HEK293T (cell line): Measurements from ENCODE around the gene SMG6.

ENCODE experiments used
- CTCF ChIA-PET: fragments of 350-600 bp; formaldehyde crosslinking; extraction: SDS; loops from one replicate; lab custom pipeline; 2021; ENCODE audit warnings: antibody characterized with exemption, inconsistent platforms; lab: Yijun Ruan, JAX
- POLR2A ChIA-PET: fragments of 350-600 bp; formaldehyde crosslinking; extraction: SDS; loops from one replicate; lab custom pipeline; 2020; ENCODE audit warnings: antibody characterized with exemption, inconsistent platforms; lab: Yijun Ruan, JAX
- DNase-seq: peaks from one replicate; pipeline ENCODE4 v3.0.0; 2012; ENCODE audit warnings: mixed read lengths; ENCODE audit errors: extremely low spot score
- ARNT ChIP-seq: fragments of 450-650 bp; IDR thresholded peaks from 2 replicates; pipeline ENCODE4 v1.6.1; 2017; ENCODE audit warnings: mild to moderate bottlenecking
- BHLHE40 ChIP-seq: fragments of 450-650 bp; IDR thresholded peaks from 2 replicates; pipeline ENCODE4 v1.6.1; 2016; ENCODE audit warnings: mild to moderate bottlenecking, moderate library complexity, borderline replicate concordance
- CTBP1 ChIP-seq: fragments of 450-650 bp; IDR thresholded peaks from 2 replicates; pipeline ENCODE4 v1.6.1; 2016; ENCODE audit warnings: borderline replicate concordance
- ELF4 ChIP-seq: fragments of 450-650 bp; IDR thresholded peaks from 2 replicates; pipeline ENCODE4 v1.6.1; 2017; ENCODE audit warnings: antibody characterized with exemption
- FOXA1 ChIP-seq: fragments of 450-650 bp; IDR thresholded peaks from 2 replicates; pipeline ENCODE4 v1.6.1; 2016; ENCODE audit warnings: mild to moderate bottlenecking
- FOXK2 ChIP-seq: fragments of 450-650 bp; IDR thresholded peaks from 2 replicates; pipeline ENCODE4 v1.6.1; 2016; ENCODE audit warnings: mild to moderate bottlenecking
- FOXM1 ChIP-seq: fragments of 450-650 bp; IDR thresholded peaks from 2 replicates; pipeline ENCODE4 v1.6.1; 2017; ENCODE audit warnings: mild to moderate bottlenecking, borderline replicate concordance
- HDGF ChIP-seq: fragments of 450-650 bp; IDR thresholded peaks from 2 replicates; pipeline ENCODE4 v1.6.1; 2017; ENCODE audit warnings: antibody characterized with exemption, borderline replicate concordance
- L3MBTL2 ChIP-seq: fragments of 450-650 bp; conservative IDR thresholded peaks from 2 replicates; pipeline ENCODE4 v1.6.1; 2016; ENCODE audit warnings: mild to moderate bottlenecking
- LEF1 ChIP-seq: fragments of 450-650 bp; IDR thresholded peaks from 2 replicates; pipeline ENCODE4 v1.6.1; 2017; ENCODE audit warnings: mild to moderate bottlenecking, borderline replicate concordance
- NFRKB ChIP-seq: fragments of 450-650 bp; IDR thresholded peaks from 2 replicates; pipeline ENCODE4 v1.6.1; 2016; ENCODE audit warnings: mild to moderate bottlenecking, moderate library complexity
- PKNOX1 ChIP-seq: fragments of 450-650 bp; IDR thresholded peaks from 2 replicates; pipeline ENCODE4 v1.6.1; 2016
- SP1 ChIP-seq: fragments of 450-650 bp; IDR thresholded peaks from 2 replicates; pipeline ENCODE4 v1.6.1; 2017
- SUZ12 ChIP-seq: fragments of 450-650 bp; IDR thresholded peaks from 2 replicates; pipeline ENCODE4 v1.6.1; 2016; ENCODE audit warnings: mild to moderate bottlenecking
- TARDBP ChIP-seq: fragments of 450-650 bp; IDR thresholded peaks from 2 replicates; pipeline ENCODE4 v1.6.1; 2016
- ZNF384 ChIP-seq: fragments of 450-650 bp; IDR thresholded peaks from 2 replicates; pipeline ENCODE4 v1.6.1; 2016

The SMG6 gene

GRCh38 chr17:2181897-2182448 is 121.6 kb downstream of the SMG6 start:
- CTCF ChIA-PET = no interaction called here
- DNase-seq = no peak
- TF ChIP-seq FOXA1 = no peak
- no peak for TF ChIP-seq NFRKB
- no peak for TF ChIP-seq FOXM1
- no peak for TF ChIP-seq TARDBP
- no peak for TF ChIP-seq SP1
- no peak for TF ChIP-seq LEF1
- TF ChIP-seq SUZ12 = no peak
- TF ChIP-seq FOXK2 = no peak
- no peak for TF ChIP-seq BHLHE40
- no peak for TF ChIP-seq ZNF384
- no peak for TF ChIP-seq ARNT
- TF ChIP-seq CTBP1 = no peak
- no peak for TF ChIP-seq PKNOX1
- no peak for TF ChIP-seq L3MBTL2
- no peak for TF ChIP-seq ELF4
- POLR2A ChIA-PET = no interaction called here

DNA sequence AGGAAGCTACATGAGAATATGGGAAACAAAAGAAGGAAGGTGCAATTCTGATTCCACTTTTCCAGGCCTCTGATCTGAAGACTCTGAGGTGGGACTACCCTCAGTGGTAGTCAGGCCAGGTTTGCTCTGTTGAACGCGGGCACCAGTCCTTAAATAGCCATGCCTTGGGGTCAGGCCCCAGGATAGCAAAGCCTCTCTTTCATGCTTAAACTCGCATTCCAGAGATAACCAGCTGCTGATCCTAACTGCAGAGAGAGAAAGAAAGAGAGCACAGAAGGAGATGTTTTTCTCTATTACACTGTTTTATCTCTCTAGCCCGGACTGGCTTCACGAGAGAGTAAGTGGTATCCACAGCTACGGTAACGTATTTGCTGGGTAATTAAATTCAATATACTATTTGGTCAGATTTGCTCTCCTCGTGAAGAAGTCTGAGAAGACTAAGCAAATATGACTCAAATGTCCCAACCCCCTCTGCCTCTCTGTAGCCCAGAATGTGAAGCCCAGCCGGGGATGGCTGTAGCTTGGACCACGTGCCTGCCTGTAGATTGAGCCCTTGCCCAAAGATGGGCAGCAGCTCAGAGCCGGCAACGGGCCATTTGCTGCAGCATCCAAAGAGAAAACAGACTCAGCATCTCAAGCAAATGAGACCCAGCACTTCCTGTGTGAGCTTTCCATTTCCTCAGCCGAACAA is 122.2 kb downstream of the SMG6 start:
- no peak for TF ChIP-seq BHLHE40
- TF ChIP-seq SP1 = no peak
- TF ChIP-seq ZNF384 = no peak
- TF ChIP-seq SUZ12 = no peak
- no peak for TF ChIP-seq TARDBP
- TF ChIP-seq CTBP1 = no peak
- TF ChIP-seq FOXK2 = no peak
- no peak for TF ChIP-seq PKNOX1
- no peak for TF ChIP-seq FOXM1
- ChIA-PET CTCF (no interaction called here), POLR2A (no interaction called here)
- DNase-seq = no peak

- TF ChIP-seq SP1 (no peak), ARNT (no peak), CTBP1 (no peak), SUZ12 (no peak), BHLHE40 (no peak), LEF1 (no peak), ELF4 (no peak), FOXK2 (no peak)
- DNase-seq = no peak
- CTCF ChIA-PET = no interaction called here
- POLR2A ChIA-PET = no interaction called here
Measured at GRCh38 chr17:2180768-2181167, 122.8 kb downstream of the SMG6 start.

DNA sequence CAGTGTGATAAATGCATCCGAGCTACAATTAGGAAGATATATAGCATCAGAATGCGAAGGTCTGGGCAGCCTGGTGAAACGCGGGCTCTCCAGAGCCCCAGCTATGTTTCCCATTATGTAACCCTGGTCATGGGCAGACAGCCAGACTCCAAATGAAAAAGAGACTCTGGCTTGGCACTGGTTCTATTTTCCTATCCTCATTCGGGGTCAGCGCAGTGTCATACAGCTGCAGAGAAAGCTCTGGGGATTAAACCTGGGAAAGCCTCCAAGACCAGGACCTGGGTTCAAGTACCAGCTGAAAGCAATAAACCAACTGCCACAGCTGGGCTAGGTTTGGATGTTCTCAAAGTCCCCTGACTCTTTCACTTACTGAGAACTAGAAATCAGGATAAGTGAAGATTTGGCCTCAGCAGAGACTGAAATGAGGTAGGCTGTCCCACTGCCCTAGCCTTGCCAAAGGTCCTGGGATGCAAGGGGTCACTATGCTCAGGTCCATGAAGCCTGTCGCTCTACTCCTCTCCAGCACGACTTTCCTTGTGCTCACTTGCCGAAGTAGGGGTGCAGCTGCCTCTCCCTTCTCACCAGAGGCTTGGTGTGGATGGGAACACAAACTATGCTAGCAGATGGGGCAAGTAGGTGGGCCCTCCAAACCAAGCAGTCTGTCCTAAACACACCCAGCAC is 123.8 kb downstream of the SMG6 start:
- TF ChIP-seq SUZ12 = no peak
- TF ChIP-seq ZNF384 = no peak
- TF ChIP-seq FOXA1 = no peak
- POLR2A ChIA-PET = no interaction called here
- CTCF ChIA-PET = interaction anchor here (0.5 kb wide), 1 partner anchor 69 kb away, joined by 7 read pairs; no protein-coding TSS in a partner anchor
- no peak for DNase-seq

DNA sequence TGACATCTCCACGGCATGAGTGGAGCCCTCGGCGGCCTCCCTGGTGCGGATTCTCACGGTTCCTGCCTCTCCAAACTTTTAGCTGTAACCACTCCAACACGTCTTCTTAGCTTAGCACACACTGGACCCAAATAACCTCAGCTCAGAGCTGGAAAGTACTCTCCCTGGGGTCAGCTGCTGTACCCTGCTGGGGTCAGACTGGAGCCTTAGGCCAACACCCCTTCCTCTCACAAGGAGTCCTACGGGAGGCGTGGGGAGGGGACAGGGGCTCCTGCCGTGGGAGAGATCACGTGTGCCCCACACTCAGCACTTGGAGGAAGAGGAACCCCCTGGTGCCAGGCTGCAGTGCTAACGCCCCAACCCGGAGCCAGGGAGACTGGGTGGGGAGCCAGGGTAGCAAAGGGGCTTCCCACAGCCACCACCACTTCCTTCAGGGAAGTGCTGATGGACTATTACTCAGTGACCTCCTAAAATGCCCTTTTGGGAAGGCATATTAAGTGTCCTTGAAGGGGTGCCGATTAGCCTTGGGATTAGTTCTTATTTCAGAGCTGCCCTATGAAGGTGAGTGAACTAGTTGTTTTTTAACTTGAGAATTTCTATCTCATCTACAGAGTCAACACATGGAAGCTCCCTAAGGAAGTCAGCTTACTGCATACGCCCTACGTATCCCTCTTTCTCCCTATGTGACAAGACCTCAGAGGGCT is 124.6 kb downstream of the SMG6 start:
- POLR2A ChIA-PET = no interaction called here
- CTCF ChIA-PET = interaction anchor here (0.5 kb wide), 1 partner anchor 70 kb away, joined by 7 read pairs; no protein-coding TSS in a partner anchor
- DNase-seq = no peak
- TF ChIP-seq HDGF (no peak), CTBP1 (no peak), PKNOX1 (no peak), ELF4 (no peak), FOXA1 (no peak), SP1 (no peak), TARDBP (no peak), BHLHE40 (no peak), NFRKB (no peak), L3MBTL2 (no peak), ARNT (no peak), SUZ12 (no peak), LEF1 (no peak)
